Measurements from ENCODE around the gene TRAPPC10. TPM values are rescaled to one million over a fixed set of nuclear protein-coding genes. Genes with fewer than 3 reads are reported as not detected.

Gene TRAPPC10
- polyA plus RNA-seq, 1 of the 3 experiments (the other 2 are of a cell fraction) = 17.5 TPM

- no peak for TF ChIP-seq TAF1 (IDR thresholded peaks at IDR 0.05; ENCODE audit: borderline replicate concordance, low read depth, low read length)
Observed at GRCh38 chr21:44053567-44053966, 41.5 kb downstream of the TRAPPC10 start (continued).

GRCh38 chr21:44054710-44055109, 42.6 kb downstream of the TRAPPC10 start:
- no peaks in the 10 kb centered on the region for H3K9me2 ChIP-seq
- CTCF ChIA-PET = interaction anchor here (0.9 kb wide), 1 partner anchor 32 kb away, joined by 3 read pairs; no protein-coding TSS in a partner anchor
- H3K4me3 ChIP-seq (ENCODE audit: low read depth in 2 of 2, low read length in 1 of 2) = no peak overlapping the region
- peaks cover 12% of the 10 kb centered on the region; the same call in 1 of the 2 replicates for H4K20me1 ChIP-seq (ENCODE audit: insufficient read depth)
- peaks cover 31 to 43% of the 10 kb centered on the region in 2 experiments for H3K36me3 ChIP-seq (replicated peaks in 1 of 2; ENCODE audit: control insufficient read depth in 1 of 2, insufficient read depth in 2 of 2, low read length in 1 of 2)
- no peak for DNase-seq
- H3K9me3 ChIP-seq = no peaks in the 10 kb centered on the region
- POLR2A ChIA-PET = interaction anchor here (0.7 kb wide), 1 partner anchor 15 kb away, joined by 3 read pairs; no protein-coding TSS in a partner anchor
- no peak for TF ChIP-seq MXI1 (IDR thresholded peaks at IDR 0.05; ENCODE audit: low read depth, low read length)
- TF ChIP-seq FOXM1 (IDR thresholded peaks at IDR 0.05; ENCODE audit: low read depth) = no peak
- no peak for TF ChIP-seq GATA2 (CRISPR knock-in tag; IDR thresholded peaks at IDR 0.05)
- no peak for TF ChIP-seq NRF1 (IDR thresholded peaks at IDR 0.05; ENCODE audit: low read depth, low read length)
- TF ChIP-seq TEAD4 (IDR thresholded peaks at IDR 0.05; ENCODE audit: borderline replicate concordance, insufficient read depth) = no peak
- no peak for TF ChIP-seq SMC3 (IDR thresholded peaks at IDR 0.05; ENCODE audit: low read depth, low read length)
- TF ChIP-seq CTCF (IDR thresholded peaks at IDR 0.05) = no peak
- no peak for TF ChIP-seq IRF3 (IDR thresholded peaks at IDR 0.05; ENCODE audit: low read depth, low read length)
- TF ChIP-seq YY1 (IDR thresholded peaks at IDR 0.05; ENCODE audit: low read depth) = no peak
- no peak for TF ChIP-seq POLR2AphosphoS5 (IDR thresholded peaks at IDR 0.05; ENCODE audit: low read depth, low read length)
- TF ChIP-seq EP300 (IDR thresholded peaks at IDR 0.05; ENCODE audit: borderline replicate concordance in 1 of 2, low read depth in 1 of 2, low read length in 1 of 2) = no peak
- TF ChIP-seq MEF2A (IDR thresholded peaks at IDR 0.05; ENCODE audit: borderline replicate concordance, low read depth) = no peak
- TF ChIP-seq RFX5 (IDR thresholded peaks at IDR 0.05; ENCODE audit: low read length) = no peak
- TF ChIP-seq RAD21 (IDR thresholded peaks at IDR 0.05; ENCODE audit: low read length) = no peak
- TF ChIP-seq RXRA (IDR thresholded peaks at IDR 0.05; ENCODE audit: borderline replicate concordance, low read depth) = no peak
- no peak for TF ChIP-seq USF2 (IDR thresholded peaks at IDR 0.05; ENCODE audit: borderline replicate concordance, low read depth, low read length)
- TF ChIP-seq NFIC (IDR thresholded peaks at IDR 0.05; ENCODE audit: borderline replicate concordance) = no peak
- WGBS (ENCODE audit: low lambda C conversion rate) = 98% methylated on average over 5 of the region's 5 CpGs
- peaks cover 0 to 7% of the 10 kb centered on the region in 2 experiments; a peak in 1 of 4 replicates for H3K4me1 ChIP-seq (ENCODE audit: control insufficient read depth in 1 of 2, insufficient read depth in 2 of 2, low read depth in 1 of 2, low read length in 1 of 2)
- no peaks in the 10 kb centered on the region for H3F3A ChIP-seq (replicated peaks; ENCODE audit: insufficient read depth)
- no peak overlapping the region for H3K9ac ChIP-seq
- no peak overlapping the region for H2AFZ ChIP-seq (ENCODE audit: low read depth)
- peaks cover 42% of the 10 kb centered on the region for H3K79me2 ChIP-seq (ENCODE audit: insufficient read depth)
- no peaks in the 10 kb centered on the region for H3K27me3 ChIP-seq (ENCODE audit: insufficient read depth)
- no peak overlapping the region for H3K27ac ChIP-seq (ENCODE audit: low read depth in 2 of 2, low read length in 1 of 2)
- H3K4me2 ChIP-seq = no peak overlapping the region
